RWPE2 (cell line): ENCODE data around the gene TENT5C.

Experiments
- ATAC-seq: fragments of 200-7000 bp; cut with Tn5 transposase; 3 replicates; pipeline ENCODE4 v1.9.1; 2021; ENCODE audit warnings: low read depth
- DNase-seq: peaks from one replicate; pipeline ENCODE4 v3.0.0-alpha.2; 2020; ENCODE audit warnings: low spot score
- H3K27ac ChIP-seq: fragments of 450-650 bp; 2 replicates; pipeline ENCODE4 v1.5.1; 2017; ENCODE audit warnings: mild to moderate bottlenecking; ENCODE audit not compliant: poor library complexity, severe bottlenecking
- H3K27me3 ChIP-seq: fragments of 250-450 bp; sonication (Bioruptor Pico); 2 replicates; pipeline ENCODE4 v1.5.1; 2021; ENCODE audit warnings: mild to moderate bottlenecking, moderate library complexity; ENCODE audit not compliant: insufficient read depth, poor library complexity, severe bottlenecking
- H3K36me3 ChIP-seq: fragments of 250-450 bp; sonication (Bioruptor Pico); 2 replicates; pipeline ENCODE4 v1.5.1; 2020; ENCODE audit warnings: low read depth, mild to moderate bottlenecking, moderate library complexity
- H3K4me1 ChIP-seq: fragments of 250-450 bp; sonication (Bioruptor Pico); 2 replicates; pipeline ENCODE4 v1.5.1; 2021; ENCODE audit warnings: mild to moderate bottlenecking, moderate library complexity; ENCODE audit not compliant: insufficient read depth, poor library complexity, severe bottlenecking
- H3K4me3 ChIP-seq: fragments of 250-450 bp; sonication (Bioruptor Pico); 2 replicates; pipeline ENCODE4 v1.5.1; 2021; ENCODE audit warnings: mild to moderate bottlenecking, moderate library complexity; ENCODE audit not compliant: severe bottlenecking
- H3K9me3 ChIP-seq: fragments of 250-450 bp; sonication (Bioruptor Pico); 2 replicates; pipeline ENCODE4 v1.5.1; 2021; ENCODE audit warnings: mild to moderate bottlenecking, moderate library complexity; ENCODE audit not compliant: severe bottlenecking
- CTCF ChIP-seq: fragments of 450-650 bp; IDR thresholded peaks from one replicate; pipeline ENCODE4 v1.5.1; 2017; ENCODE audit warnings: mild to moderate bottlenecking, moderate library complexity; ENCODE audit not compliant: poor library complexity, severe bottlenecking

TENT5C gene

GRCh38 chr1:117564227-117565075 lies 41.4 kb upstream of the TENT5C start:
- no peaks in the 10 kb centered on the region for H3K9me3 ChIP-seq
- no peaks in the 10 kb centered on the region for H3K27me3 ChIP-seq
- no peak overlapping the region for H3K27ac ChIP-seq
- ATAC-seq (no peak), DNase-seq (no peak)
- H3K4me1 ChIP-seq = no peaks in the 10 kb centered on the region
- TF ChIP-seq CTCF = no peak
- no peaks in the 10 kb centered on the region for H3K36me3 ChIP-seq
- no peak overlapping the region for H3K4me3 ChIP-seq

- Histone ChIP-seq H3K4me3 (no peak overlapping the region), H3K36me3 (no peaks in the 10 kb centered on the region), H3K9me3 (no peaks in the 10 kb centered on the region), H3K4me1 (no peaks in the 10 kb centered on the region), H3K27me3 (peaks cover 4% of the 10 kb centered on the region), H3K27ac (no peak overlapping the region)
- ATAC-seq (no peak), DNase-seq (no peak)
- TF ChIP-seq CTCF = no peak
These were observed 40.7 kb upstream of the TENT5C start for GRCh38 chr1:117565076-117565556.

GRCh38 chr1:117565745-117566455 lies 39.9 kb upstream of the TENT5C start:
- ATAC-seq (no peak), DNase-seq (no peak)
- H3K4me3 ChIP-seq = no peak overlapping the region
- TF ChIP-seq CTCF = no peak
- no peaks in the 10 kb centered on the region for H3K9me3 ChIP-seq
- no peaks in the 10 kb centered on the region for H3K4me1 ChIP-seq
- H3K27ac ChIP-seq = no peak overlapping the region
- H3K36me3 ChIP-seq = no peaks in the 10 kb centered on the region
- peaks cover 6% of the 10 kb centered on the region for H3K27me3 ChIP-seq

- no peaks in the 10 kb centered on the region for H3K36me3 ChIP-seq
- no peak for ATAC-seq
- no peaks in the 10 kb centered on the region for H3K9me3 ChIP-seq
These were observed 39.3 kb upstream of the TENT5C start for GRCh38 chr1:117566556-117566955.

More at GRCh38 chr1:117566556-117566955, 39.3 kb upstream of the TENT5C start:
- DNase-seq = no peak
- Histone ChIP-seq H3K27me3 (peaks cover 6% of the 10 kb centered on the region), H3K27ac (no peak overlapping the region), H3K4me1 (no peaks in the 10 kb centered on the region), H3K4me3 (no peak overlapping the region)
- no peak for TF ChIP-seq CTCF
